Dermis microvascular lymphatic vessel endothelial cell (primary cell): Measurements from ENCODE around the gene ASF1B. TPM values are rescaled to one million over a fixed set of nuclear protein-coding genes. Genes with fewer than 3 reads are reported as not detected.

Experiments
- DNase-seq, 2 donors: peaks; one replicate each; pipeline versions ENCODE4 v3.0.0 to v3.0.0-alpha.2; 2010; ENCODE audit warnings: low read depth in 2 of 2
- total RNA-seq: library from RNA; depleted of rRNA; stranded (reverse); fragments of >200 nt; gene quantifications from 2 replicates; pipeline ENCODE4 v1.2.1, GENCODE V29; 2014

The ASF1B gene
- total RNA-seq, 1 donor from 2014 or later: 17.8 TPM

DNA sequence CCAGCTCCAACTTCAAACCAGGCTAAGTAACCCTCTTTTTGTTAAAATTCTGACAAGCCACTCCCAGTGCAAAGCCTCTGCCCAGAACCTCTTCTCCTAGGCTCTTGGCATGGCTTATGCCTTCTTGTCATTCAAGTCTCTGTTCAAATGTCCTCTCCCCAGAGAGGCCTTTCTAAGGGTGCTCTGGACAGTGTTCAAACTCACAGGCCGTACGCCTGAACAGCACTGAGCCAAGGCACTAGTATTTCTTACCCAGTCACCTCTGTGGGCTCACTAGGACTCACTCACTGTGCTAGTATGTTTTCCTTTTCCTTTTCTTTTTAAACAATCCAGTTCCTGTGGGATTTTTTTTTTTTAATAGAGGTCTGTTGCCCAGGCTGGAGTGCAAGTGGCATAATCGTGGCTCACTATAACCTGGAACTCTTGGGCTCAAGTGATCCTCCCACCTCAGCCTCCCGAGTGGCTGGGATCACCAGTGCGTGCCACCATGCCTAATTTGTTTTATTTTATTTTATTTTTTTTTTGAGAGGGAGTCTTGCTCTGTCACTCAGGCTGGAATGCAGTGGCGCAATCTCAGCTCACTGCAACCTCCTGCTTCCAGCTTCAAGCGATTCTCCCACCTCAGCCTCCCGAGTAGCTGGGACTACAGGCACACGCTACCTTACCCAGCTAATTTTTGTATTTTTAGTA lies 2.3 kb upstream of the ASF1B start:
- DNase-seq: peak in 1 of 2 donors; percentile 21

DNA sequence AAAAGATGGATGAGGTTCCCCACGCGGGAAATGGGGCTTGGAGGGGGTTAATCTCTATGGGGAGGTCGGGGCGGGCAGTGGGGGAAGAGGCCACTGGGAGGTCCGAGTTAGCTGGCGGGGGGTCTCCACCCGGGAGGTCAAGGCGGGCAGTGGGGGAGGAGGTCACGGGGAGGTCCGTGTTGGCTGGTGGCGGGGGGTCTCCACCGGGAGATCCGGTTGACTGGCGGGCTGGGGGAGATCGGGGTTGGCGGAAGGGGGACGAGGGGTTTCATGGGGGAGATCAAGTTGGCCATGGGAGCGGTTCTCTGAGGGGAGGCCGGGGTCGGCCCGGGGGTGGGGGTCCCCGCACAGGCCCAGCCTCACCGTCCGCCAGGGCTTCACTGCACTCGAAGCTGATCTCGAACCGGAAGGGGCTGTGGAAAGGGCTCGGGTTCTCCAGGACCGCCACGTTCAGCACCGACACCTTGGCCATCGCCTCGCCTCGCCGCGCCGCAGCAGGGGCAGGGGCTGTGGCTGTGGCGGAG lies 342 bp downstream of the ASF1B start:
- no peak for DNase-seq

DNA sequence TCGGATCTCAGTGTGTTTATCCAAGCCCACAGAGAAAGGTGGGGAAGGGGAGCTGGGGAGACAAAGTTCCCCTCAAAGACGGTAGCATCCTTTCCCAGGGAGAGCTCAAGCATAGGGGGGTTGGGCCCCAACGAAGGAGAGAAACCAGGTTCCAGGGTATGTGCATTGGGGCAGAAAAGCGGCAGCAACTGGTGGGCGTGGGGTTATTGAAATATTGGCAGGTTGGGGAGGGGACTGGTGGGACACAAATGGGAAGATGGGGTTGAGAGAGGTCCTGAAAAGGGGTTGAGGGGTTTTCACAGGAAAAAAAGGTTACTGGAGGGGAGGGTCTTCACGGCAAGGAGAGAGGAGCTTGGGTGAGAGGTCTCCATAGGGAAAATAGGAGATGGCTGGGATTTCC lies 1.0 kb downstream of the ASF1B start:
- no peak for DNase-seq

DNA sequence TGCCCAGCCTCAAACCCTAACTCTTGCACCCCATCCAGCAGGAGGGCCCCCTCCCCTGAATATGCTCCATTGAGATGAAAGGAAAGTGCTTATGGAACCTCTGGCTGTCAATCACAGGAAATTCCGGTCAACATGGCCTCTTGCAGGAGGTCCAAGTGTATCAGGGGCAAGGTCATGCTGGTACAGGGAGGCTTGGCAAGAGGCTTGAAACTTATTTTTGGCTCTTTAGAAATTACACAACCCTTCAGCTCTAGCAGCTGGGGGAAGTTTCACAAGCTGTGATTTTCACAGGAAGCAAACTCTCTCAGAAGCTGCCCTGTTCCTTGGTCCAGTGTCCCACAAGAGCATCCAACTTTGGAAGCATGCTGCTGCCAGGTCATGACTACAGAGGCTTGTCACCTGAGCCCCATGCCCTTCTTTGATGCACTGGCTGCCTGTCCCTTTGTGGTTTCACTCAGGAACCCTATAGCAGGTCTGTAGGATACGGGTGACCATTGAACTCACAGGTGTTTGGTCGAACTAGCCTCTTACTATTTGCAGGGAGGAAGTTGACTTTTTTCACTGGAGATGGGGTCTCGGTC lies 8.4 kb downstream of the ASF1B start:
- DNase-seq: no peak

DNA sequence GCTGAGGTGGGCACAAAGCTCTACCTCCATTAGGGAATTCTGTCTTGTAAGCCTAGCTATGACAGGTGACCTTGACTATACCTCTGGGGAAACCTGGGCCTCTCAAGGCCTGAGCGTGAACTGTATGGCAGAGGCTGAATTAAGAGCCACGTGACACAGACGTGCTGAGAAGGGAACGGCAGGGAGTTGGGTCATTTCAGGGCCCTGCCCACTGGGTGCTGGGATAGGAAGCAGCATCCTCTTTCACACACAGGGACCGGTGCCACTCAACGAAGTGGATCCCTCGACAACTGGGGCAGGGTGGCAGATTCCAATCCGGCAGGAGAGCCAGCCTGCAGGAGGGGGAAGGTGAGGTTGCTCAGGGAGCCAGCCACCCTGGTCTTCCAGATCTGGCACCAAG lies 9.2 kb downstream of the ASF1B start:
- DNase-seq: no peak

DNA sequence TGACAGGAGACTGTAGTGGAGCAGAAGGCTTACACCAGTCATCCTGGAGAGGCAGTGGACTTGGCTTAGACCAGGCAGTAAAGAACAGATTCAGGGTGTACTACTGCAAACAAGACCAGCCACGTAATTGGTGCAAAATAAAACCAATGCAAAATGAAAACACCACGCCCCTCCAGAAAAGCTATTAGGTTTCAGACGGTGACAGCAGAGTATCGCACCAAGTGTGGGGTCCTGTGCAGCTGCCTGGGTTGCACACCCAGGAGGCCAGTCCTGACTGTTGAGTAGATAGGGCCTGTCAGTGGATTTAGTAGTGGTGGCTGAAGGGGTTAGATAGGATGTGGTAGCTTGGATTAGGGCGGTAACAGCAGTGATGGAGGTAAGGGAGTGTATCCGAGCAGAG lies 13.5 kb downstream of the ASF1B start:
- DNase-seq: no peak

DNA sequence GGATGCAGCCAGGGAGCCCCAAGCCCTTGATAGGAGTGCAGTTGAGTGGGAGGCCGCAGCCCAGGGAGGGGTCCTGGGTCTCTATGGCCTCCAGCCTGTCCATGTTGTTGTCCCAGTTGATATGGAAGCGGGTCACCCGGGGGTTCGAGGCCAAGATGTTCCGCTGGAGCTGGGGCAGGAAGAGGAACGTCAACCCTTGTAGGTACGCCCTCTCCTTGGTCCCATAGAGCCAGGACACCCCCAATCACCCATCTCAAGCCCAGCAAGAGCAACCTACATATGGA lies 15.9 kb downstream of the ASF1B start:
- DNase-seq: no peak

DNA sequence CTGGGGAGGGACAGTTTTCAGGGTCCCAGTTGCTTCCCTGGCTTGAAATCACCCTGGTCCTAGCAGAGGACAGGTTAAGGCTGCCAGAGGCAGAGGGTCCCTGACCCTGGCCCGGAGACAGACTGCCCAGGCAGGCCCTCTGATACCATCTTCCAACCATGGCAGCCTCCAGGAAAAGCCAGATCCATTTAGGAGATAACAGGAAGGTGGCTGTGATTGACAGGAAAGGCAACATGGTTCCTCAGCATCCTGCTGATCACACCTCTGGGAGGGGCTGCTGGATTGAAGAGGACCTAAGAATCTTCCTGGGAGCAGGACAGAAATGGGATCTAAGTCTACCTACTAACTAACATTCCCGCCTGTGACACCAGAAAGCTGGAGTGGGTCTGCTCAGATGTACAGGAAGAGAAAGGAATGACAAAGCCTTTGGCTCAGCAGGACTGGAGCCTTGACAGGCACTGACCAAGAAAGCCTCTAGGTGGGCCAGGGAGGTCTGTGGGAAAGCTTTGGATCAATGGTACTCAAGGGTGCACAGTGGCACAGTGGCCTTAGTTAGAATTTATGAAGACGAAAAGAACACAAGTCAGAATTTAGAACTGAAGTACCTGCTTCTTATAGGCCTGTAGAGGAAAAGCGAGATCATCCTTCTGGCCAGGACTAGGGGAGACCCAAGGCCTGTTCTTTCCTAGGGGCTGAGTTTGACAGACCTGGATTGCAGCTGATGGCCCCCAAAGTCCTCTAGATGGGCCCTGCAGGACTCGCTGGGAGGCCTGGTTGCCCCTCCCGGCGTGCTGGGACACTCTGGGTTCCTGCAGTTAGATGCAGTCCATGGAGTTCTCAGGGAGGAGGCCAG lies 16.5 kb downstream of the ASF1B start:
- DNase-seq: no peak

DNA sequence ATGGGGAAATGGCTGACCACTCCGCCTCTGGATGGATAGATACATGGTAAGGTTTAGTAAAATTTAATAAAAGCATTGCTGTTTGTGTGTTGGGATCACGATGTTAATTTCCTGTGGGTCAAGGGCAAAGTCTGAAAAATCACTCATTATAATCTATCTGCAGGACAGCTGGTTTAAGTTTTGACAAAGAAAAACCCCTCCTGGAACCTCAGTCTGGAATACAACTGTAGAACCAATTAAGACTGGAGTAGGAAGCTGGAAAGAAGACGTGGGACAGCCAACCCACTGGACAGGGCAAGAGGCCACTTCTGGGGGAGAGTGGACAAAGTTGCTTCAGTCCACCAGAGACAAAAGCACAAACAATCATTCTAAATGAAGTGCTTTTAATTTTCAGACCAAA lies 17.2 kb downstream of the ASF1B start:
- DNase-seq: no peak

DNA sequence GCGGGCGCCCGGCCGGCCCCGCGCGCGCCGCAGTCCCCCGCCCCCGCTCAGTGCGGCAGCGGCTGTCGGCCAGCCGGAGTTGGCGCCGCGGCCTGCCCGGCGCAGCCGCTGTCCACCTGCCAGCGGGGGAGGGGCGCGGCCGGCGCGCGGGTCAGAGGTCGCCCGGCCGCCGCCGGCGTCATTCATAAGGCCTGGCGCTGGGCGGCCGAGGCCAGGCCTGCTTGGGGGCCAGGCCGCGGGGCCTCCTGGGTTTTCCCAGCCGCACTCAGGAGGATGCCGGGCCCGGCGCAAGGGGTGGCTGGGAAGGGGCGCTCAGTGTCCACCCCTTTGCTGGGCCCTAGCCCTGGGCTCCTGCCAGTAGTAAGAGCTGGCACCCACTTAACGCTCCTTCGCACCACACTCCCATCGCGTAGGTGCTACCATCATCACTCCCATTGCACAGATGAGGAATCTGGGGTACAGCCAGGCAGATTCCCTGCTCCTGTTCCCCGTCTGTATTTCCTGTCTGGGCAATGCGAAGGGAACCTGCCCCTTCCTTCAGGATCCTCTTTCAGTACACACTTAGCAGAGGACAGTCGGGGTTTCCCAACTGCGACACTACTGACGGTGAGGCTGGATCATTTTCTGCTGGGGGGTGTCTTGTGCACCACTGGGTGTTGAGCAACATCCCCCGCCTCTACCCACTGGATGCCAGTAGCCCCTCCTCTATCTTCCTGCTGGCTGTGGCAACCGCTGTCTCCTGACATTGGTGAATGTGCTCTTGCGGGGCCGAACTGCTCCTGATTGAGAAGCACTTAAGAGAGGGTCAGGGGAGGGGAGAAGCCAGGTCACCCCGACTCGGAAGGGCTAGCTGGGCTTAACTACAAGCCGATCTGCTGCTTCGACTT lies 18.0 kb downstream of the ASF1B start:
- peak; percentile 67 to 80 for DNase-seq

DNA sequence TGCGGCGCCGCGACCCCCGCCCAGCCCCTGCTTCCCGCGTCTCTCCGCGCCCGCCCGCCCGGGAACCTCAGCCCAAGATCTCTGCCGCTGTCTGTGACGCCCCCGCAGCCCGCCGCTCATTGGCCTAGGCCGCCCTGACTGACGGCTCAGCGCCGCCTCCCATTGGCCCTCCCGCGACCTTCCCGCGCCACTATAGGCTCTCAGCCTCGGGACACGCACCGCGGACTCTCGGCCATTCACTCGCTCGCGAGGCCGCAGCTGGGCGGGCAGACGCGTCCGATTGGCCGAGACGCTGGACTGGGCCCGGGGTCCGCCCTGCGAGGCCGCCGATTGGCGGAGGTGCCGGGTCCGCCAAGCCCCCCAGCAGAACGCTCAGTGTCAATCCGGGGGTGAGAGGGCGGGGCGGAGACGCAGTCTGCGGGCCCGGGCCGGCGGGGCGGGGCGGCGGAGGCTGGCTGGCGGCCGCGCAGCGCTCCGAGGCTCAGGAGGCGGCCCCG lies 18.7 kb downstream of the ASF1B start, which contains the start of gene PRKACA:
Gene PRKACA, minus strand, starts transcription at position 95 of the 497 bp plus-strand sequence. CDS start 215 bp downstream, outside the sequence.
- DNase-seq: peak; percentile 96 to 99

DNA sequence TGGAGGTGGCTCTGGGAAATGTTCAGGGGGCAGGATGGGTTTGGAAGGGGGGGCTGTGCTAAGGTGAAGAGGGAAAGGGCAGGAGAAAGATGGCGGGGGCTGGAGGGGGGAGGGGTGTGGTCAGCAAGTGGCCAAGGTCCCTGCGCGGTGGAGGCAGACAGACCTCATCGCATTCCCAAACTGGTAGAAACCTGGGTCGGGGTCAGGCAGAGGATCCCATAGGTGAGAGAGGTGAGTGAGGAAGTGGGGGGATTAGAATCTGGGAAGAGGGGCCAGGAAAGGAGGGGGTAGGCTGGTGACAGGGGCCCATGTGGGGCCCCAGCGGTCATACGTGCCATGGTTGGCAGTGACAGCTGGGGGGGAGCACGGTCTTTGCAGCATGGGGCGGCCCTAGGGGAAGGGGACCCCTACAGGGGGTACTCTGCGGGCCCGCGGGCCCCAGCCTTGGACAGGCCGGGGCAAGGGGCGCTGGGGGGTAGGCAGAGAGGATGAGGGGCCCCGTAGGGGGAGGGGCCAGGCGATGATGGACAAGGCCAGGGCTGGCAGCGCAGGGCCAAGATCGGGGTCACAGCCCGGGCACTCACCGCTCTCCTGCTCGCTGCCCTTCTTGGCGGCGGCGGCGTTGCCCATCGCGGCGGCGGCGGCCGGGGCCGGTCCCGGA lies 19.3 kb downstream of the ASF1B start:
- no peak for DNase-seq

DNA sequence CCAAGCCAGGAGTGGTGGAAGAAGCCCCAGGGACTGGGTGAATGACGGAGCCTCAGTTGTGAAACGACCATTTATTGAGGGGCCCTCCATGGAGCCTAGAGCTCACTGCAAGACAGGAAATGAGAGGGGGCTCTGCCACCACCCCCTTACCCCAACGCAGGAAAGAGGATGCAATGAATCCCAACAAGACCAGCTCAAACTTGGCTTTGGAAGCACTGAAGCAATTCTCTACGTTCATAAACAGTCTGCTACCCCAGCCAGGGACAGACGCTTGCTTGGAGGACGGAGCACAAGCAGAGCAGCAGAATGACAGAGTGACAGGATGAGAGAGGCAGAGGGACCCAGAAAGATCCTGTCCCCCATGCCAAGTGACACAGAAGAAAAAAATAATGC lies 19.9 kb downstream of the ASF1B start:
- DNase-seq: no peak

DNA sequence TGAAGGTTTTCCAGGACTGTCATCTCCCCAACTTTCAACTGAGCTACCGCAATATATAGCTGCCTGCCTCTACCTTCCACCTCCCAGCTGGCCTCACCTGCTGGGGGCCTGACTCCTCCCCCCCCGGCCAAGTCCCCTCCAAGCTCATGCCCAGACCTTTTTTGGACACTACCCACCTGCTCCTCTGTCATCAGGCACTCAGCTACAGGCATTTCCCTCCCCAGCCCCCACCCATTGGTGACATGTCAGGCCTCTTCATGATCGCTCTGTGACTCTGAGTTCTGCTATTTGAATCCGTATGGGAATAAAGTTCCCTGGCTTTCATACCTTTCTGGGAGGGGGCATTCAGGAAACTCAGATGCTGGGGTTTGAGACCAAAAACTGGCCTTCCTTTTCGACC lies 20.6 kb downstream of the ASF1B start:
- DNase-seq: no peak

DNA sequence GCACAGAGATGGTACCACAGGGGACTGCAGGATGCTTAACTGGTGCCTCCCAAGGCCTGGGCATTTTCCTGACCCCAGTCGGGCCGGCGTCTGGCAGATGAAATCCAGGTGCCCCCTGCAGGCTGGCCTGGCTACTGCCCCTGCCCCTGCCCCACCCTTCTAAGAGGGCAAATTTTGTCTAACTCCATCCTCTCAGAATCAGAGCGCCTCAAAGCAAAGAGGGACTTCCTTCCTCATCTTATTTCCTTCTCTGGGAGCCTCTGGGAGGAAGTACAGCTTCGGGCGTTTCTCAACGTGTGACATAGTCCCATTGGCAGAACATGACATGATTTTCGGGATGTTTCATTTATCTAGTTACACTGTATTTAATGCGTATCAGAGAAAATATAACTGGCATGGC lies 21.5 kb downstream of the ASF1B start:
- DNase-seq: peak in 1 of 2 donors; percentile 56

DNA sequence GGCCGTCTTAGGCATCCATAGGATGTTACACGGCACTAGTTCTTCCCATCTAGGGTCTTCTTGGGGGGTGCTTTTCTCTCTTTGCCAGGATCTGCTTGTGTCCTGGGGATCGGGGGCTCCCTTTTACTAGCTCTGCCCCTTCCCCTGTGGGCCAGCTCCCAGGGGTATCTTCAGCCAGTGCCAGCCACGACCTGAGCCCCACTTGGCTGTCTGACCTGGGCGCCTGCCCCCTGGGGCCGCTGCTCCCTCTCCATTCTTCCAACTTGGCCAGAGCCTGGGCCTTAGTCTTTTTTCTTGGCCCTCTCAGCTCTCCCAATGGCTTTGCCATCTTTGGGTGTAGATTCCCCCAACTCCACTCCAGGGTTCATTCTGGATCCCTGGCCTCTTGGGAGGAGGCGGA lies 21.9 kb downstream of the ASF1B start:
- DNase-seq: no peak

DNA sequence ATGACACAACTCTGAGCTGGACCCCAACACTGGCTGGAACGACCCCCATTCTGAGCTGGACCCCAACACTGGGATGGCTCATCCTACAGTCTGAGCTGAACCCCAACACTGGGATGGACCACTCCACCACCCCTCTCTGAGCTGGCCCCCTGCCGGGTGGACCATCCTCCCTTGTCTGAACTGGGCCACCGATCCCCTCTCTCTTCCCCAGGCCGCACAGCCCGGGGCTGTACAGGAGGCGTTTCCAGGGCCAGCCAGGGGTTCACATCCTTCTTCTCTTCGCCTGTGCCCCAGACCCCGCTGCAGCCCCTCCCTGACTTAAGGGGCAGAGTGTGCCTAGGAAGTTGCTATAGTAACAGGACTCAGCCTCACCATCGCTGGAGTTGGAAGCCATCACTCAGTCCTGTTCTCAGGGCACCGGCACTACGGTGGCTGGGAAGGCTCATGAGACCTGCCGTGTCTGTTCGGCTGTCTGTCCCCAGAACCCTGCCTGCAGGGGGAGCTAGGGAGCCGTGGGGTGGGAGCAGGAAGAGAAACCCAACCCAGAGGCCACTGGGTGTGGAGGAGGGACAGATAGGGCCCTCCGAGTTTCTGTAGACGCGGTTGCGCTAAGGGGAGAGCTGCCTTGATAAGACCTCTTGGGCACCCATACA lies 22.5 kb downstream of the ASF1B start:
- DNase-seq: no peak

DNA sequence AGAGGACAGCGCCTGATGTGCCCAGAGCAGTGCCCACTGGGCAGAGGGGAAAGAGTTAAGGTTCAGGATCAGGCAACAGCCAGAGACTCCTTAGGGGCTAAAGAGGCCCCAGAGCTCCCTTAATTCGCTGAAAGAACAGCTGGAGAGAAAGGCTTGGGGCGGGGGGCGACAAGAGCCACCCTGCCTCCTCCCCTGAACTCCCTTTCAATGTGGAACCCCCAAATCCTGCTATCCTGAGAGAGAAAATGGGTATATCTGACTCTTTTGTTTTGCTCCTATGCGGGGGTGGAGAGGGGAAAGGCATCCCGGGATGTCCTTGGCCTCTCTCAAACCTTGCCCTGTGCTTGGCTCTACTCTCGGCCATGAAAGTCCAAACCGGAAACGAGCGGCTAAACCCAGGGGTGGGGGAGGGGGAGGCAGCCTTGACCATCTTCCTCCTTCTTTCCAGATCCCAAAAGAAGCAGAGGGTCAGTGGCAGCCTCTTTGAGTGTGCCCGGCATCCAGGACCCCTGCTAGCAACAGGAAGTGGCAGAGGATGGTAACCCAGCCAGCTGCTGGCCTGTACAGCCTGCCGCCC lies 23.5 kb downstream of the ASF1B start:
- no peak for DNase-seq

DNA sequence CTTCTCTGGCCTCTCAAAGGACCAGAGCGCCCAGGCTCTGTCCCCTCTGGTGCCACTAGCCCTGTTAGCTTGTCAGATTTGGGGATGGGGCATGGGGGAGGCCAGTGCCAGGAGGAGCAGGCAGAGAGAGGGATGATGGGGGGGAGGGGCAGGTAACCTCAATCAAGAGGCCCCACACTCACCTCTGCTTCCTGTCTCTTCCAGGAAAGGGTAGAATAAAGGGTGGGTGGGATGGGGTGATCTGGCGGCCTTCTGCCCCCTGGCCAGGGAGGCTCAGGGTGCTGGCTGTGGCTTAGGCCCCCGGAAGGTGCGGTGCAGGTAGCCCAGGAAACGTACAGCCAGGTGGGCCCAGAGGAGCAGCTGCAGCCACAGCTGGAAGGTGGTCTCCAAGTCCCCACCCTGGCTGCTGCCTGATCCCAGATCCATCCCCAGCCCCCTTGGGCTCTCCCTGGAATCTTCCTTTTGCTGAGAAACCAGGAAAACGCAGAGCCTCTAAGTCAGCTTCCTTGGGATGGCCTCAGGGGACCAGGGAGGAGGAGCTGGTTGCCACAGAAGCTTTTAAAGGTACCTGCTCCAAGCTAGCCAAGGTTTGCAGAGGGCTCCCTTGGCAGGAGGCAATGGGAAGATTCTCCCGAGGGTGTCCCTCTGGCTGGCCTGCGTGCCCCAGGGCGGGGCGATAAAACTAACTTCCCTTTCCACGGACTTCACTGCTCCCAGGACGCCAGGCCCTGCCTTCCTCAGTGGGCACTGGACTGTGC lies 24.2 kb downstream of the ASF1B start:
- DNase-seq: no peak
